ENCODE results near the gene AAK1.

DNA sequence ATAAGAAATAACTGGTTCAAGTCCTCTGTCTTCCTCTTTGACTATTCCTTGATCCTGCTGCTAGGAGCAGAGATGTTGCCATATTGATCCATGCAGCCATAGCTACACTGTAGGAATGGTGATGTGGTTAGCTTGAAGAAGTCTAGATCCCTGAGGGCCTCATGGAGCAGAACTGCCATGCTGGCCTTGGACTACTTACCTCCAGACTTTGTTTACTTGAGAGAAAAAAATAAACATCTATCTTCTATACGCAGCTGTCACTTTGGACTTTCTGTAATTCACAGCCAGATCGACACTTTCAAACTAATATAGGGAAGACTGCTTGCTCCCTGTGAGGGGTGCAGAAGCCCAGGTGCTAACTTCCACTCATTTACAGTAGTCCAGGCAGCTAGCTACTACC lies 121.8 kb downstream of the AAK1 start:
- TF ChIP-seq, protein P1, sequence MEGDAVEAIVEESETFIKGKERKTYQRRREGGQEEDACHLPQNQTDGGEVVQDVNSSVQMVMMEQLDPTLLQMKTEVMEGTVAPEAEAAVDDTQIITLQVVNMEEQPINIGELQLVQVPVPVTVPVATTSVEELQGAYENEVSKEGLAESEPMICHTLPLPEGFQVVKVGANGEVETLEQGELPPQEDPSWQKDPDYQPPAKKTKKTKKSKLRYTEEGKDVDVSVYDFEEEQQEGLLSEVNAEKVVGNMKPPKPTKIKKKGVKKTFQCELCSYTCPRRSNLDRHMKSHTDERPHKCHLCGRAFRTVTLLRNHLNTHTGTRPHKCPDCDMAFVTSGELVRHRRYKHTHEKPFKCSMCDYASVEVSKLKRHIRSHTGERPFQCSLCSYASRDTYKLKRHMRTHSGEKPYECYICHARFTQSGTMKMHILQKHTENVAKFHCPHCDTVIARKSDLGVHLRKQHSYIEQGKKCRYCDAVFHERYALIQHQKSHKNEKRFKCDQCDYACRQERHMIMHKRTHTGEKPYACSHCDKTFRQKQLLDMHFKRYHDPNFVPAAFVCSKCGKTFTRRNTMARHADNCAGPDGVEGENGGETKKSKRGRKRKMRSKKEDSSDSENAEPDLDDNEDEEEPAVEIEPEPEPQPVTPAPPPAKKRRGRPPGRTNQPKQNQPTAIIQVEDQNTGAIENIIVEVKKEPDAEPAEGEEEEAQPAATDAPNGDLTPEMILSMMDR (IDR thresholded peaks at IDR 0.05) = no peak
- no peak for TF ChIP-seq POLR2AphosphoS5 (IDR thresholded peaks at IDR 0.05)

Data from breast epithelium (tissue), 3 donors.